Measurements from ENCODE around the gene MRGPRX2. TPM values are rescaled to one million over a fixed set of nuclear protein-coding genes. Genes with fewer than 3 reads are reported as not detected.

The MRGPRX2 gene
- total and polyA plus RNA-seq, 2 donors (not counting 3 experiments of a cell fraction or from before 2014, with no cell fraction given) = not detected

GRCh38 chr11:19084661-19085315 is 24.3 kb upstream of the MRGPRX2 start:
- Histone ChIP-seq H4K20me1 (replicated peaks; ENCODE audit: control insufficient read depth, extremely low read depth, insufficient read depth, low read length) (no peaks in the 10 kb centered on the region), H3K4me3 (replicated peaks in 1 of 3; ENCODE audit: insufficient read depth in 1 of 3, low read depth in 1 of 3, low read length in 3 of 3) (no peak overlapping the region), H3K36me3 (ENCODE audit: control insufficient read depth in 2 of 2, extremely low read depth in 1 of 2, insufficient read depth in 2 of 2, low read length in 2 of 2) (no peaks in the 10 kb centered on the region), H3K9me1 (replicated peaks; ENCODE audit: control insufficient read depth, extremely low read depth, insufficient read depth, low read length) (no peaks in the 10 kb centered on the region), H3K9me3 (replicated peaks; ENCODE audit: control insufficient read depth, insufficient read depth, low read length) (no peaks in the 10 kb centered on the region), H3K27me3 (ENCODE audit: control insufficient read depth in 2 of 2, insufficient read depth in 2 of 2, low read length in 2 of 2) (no peaks in the 10 kb centered on the region), H3K4me1 (ENCODE audit: control insufficient read depth, extremely low read depth, insufficient read depth, low read length) (peaks cover 47% of the 10 kb centered on the region), H3K9ac (replicated peaks; ENCODE audit: extremely low read depth, insufficient read depth, low read length) (no peak overlapping the region), H3K4me2 (ENCODE audit: insufficient read depth, low read length) (no peak overlapping the region), H3K79me2 (ENCODE audit: control insufficient read depth, insufficient read depth, low read length) (no peaks in the 10 kb centered on the region), H2AFZ (ENCODE audit: low read depth, low read length) (no peak overlapping the region), H3K27ac (ENCODE audit: insufficient read depth, low read depth, low read length) (no peak overlapping the region)
- CTCF ChIA-PET = interaction anchor here (1.0 kb wide), 1 partner anchor 13 kb away, joined by 3 read pairs; no protein-coding TSS in a partner anchor
- FAIRE-seq = no peak
- BruUV-seq (replicated peaks) = no TSS peak
- dilution Hi-C loops (cut with MboI; ENCODE audit: extremely low pct_ligation_motif_present, low sequenced_read_pairs) = no loop called here
- no peak for DNase-seq (ENCODE audit: low read depth, low spot score)
- no peak for TF ChIP-seq FOS (IDR thresholded peaks at IDR 0.05; ENCODE audit: borderline replicate concordance, insufficient read depth, low read length)
- no peak for TF ChIP-seq MYC (IDR thresholded peaks at IDR 0.05; ENCODE audit: low read depth, low read length)
- TF ChIP-seq MAX (IDR thresholded peaks at IDR 0.05; ENCODE audit: insufficient read depth, insufficient read length) = no peak
- no peak for TF ChIP-seq JUN (IDR thresholded peaks at IDR 0.05; ENCODE audit: borderline replicate concordance, insufficient read depth, insufficient read length, low read depth)
- no peak for TF ChIP-seq GATA2 (IDR thresholded peaks at IDR 0.05; ENCODE audit: insufficient read depth, insufficient read length, low read depth, low read length)
- TF ChIP-seq POLR2A (IDR thresholded peaks at IDR 0.05; ENCODE audit: low read depth, low read length) = no peak
- no peak for TF ChIP-seq POLR2AphosphoS5 (IDR thresholded peaks at IDR 0.05; ENCODE audit: insufficient read depth, low read depth, low read length)
- no peak for TF ChIP-seq EZH2 (IDR thresholded peaks at IDR 0.05; ENCODE audit: borderline replicate concordance, low read depth, low read length, severe bottlenecking)
- TF ChIP-seq CTCF (IDR thresholded peaks at IDR 0.05; ENCODE audit: extremely low read depth in 1 of 2, insufficient read depth in 1 of 2, low read depth in 1 of 2, low read length in 2 of 2) = no peak
- intact Hi-C loops (cut with micrococcal nuclease) = no loop called here
- POLR2A ChIA-PET = no interaction called here

Measured in endothelial cell of umbilical vein (primary cell).